Chondrocyte (in vitro differentiated cells): ENCODE data around the gene PBX3. TPM values are rescaled to one million over a fixed set of nuclear protein-coding genes. Genes with fewer than 3 reads are reported as not detected.

Experiments
- DNase-seq: peaks from one replicate; pipeline ENCODE4 v3.0.0; 2021; ENCODE audit warnings: mixed read lengths, low spot score
- H3K27ac Mint-ChIP-seq: one replicate; pipeline ENCODE4 v1.8.0; 2021; ENCODE audit warnings: mild to moderate bottlenecking, moderate library complexity, mixed read lengths; ENCODE audit not compliant: unreplicated experiment
- H3K27me3 Mint-ChIP-seq: 2 replicates; pipeline ENCODE4 v1.8.0; 2021; ENCODE audit warnings: low read depth, mixed read lengths
- H3K36me3 Mint-ChIP-seq: 2 replicates; pipeline ENCODE4 v1.8.0; 2021; ENCODE audit warnings: low read depth, mixed read lengths
- H3K4me1 Mint-ChIP-seq: 2 replicates; pipeline ENCODE4 v1.8.0; 2021; ENCODE audit warnings: low read depth, mild to moderate bottlenecking, mixed read lengths
- H3K4me3 Mint-ChIP-seq: one replicate; pipeline ENCODE4 v1.8.0; 2021; ENCODE audit warnings: mild to moderate bottlenecking, moderate library complexity, mixed read lengths; ENCODE audit not compliant: unreplicated experiment
- H3K9me3 Mint-ChIP-seq: 2 replicates; pipeline ENCODE4 v1.8.0; 2021; ENCODE audit warnings: low read depth, mixed read lengths
- CTCF ChIP-seq: fragments of 200-600 bp; sonication (generic); IDR thresholded peaks from 2 replicates; pipeline ENCODE4 v1.5.0; 2021; ENCODE audit warnings: antibody characterized with exemption, mild to moderate bottlenecking, moderate library complexity
- total RNA-seq: library from RNA; stranded (reverse); gene quantifications from 3 replicates; pipeline ENCODE4 v1.2.1, GENCODE V29; 2021

Gene PBX3
- total RNA-seq, 1 donor from 2014 or later, result 24.1 TPM

- Mint-ChIP-seq H3K9me3 (no peaks in the 10 kb centered on the region), H3K27me3 (no peaks in the 10 kb centered on the region), H3K27ac (no peak overlapping the region), H3K36me3 (no peaks in the 10 kb centered on the region), H3K4me1 (peaks cover 39% of the 10 kb centered on the region), H3K4me3 (peak overlapping the region; percentile 81)
- TF ChIP-seq CTCF, result no peak
- DNase-seq, result no peak
Observed at GRCh38 chr9:125705893-125706292, 41.3 kb upstream of the PBX3 start.

GRCh38 chr9:125706651-125707471 lies 40.3 kb upstream of the PBX3 start, which contains the start of gene MAPKAP1:
MAPKAP1 (minus strand) TSS chr9:125707208; CDS start chr9:125672574, 34,634 bp downstream.
- DNase-seq, result peak; percentile 99
- Mint-ChIP-seq H3K27ac (peak within 1 kb of the TSS; percentile 85), H3K9me3 (no peaks in the 10 kb centered on the region), H3K4me3 (peak within 1 kb of the TSS; percentile 81), H3K4me1 (peaks cover 34% of the 10 kb centered on the region), H3K27me3 (no peaks in the 10 kb centered on the region), H3K36me3 (no peaks in the 10 kb centered on the region)
- TF ChIP-seq CTCF, result peak; percentile 34

- no peak for TF ChIP-seq CTCF
- Mint-ChIP-seq H3K36me3 (no peaks in the 10 kb centered on the region), H3K27ac (peak overlapping the region; percentile 85), H3K27me3 (no peaks in the 10 kb centered on the region), H3K4me1 (peaks cover 34% of the 10 kb centered on the region), H3K4me3 (peak overlapping the region; percentile 81), H3K9me3 (no peaks in the 10 kb centered on the region)
- DNase-seq, result no peak
Observed at GRCh38 chr9:125707472-125707804, 39.7 kb upstream of the PBX3 start.

- no peaks in the 10 kb centered on the region for H3K9me3 Mint-ChIP-seq
- no peak overlapping the region for H3K4me3 Mint-ChIP-seq
- no peak overlapping the region for H3K27ac Mint-ChIP-seq
- peaks cover 4% of the 10 kb centered on the region for H3K27me3 Mint-ChIP-seq
- no peak for TF ChIP-seq CTCF
- no peak for DNase-seq
- H3K36me3 Mint-ChIP-seq, result no peaks in the 10 kb centered on the region
- no peaks in the 10 kb centered on the region for H3K4me1 Mint-ChIP-seq
Observed at GRCh38 chr9:125726456-125727132, 20.6 kb upstream of the PBX3 start.

GRCh38 chr9:125730168-125730567 lies 17.0 kb upstream of the PBX3 start:
- Mint-ChIP-seq H3K9me3 (no peaks in the 10 kb centered on the region), H3K27ac (no peak overlapping the region), H3K4me1 (no peaks in the 10 kb centered on the region), H3K27me3 (peaks cover 7% of the 10 kb centered on the region), H3K36me3 (no peaks in the 10 kb centered on the region), H3K4me3 (no peak overlapping the region)
- no peak for TF ChIP-seq CTCF
- no peak for DNase-seq
